Renal cortical epithelial cell (primary cell): ENCODE measurements around the gene NQO1. TPM values are rescaled to one million over a fixed set of nuclear protein-coding genes. Genes with fewer than 3 reads are reported as not detected.

ENCODE experiments used
- DNase-seq: peaks from one replicate; pipeline ENCODE4 v3.0.0-alpha.2; 2011; ENCODE audit warnings: low read depth
- total RNA-seq: library from RNA; depleted of rRNA; stranded (reverse); fragments of >200 nt; gene quantifications from 2 replicates; pipeline ENCODE4 v1.2.3, GENCODE V29; 2014

The NQO1 gene
- total RNA-seq, 1 donor from 2014 or later, result 109 TPM

DNA sequence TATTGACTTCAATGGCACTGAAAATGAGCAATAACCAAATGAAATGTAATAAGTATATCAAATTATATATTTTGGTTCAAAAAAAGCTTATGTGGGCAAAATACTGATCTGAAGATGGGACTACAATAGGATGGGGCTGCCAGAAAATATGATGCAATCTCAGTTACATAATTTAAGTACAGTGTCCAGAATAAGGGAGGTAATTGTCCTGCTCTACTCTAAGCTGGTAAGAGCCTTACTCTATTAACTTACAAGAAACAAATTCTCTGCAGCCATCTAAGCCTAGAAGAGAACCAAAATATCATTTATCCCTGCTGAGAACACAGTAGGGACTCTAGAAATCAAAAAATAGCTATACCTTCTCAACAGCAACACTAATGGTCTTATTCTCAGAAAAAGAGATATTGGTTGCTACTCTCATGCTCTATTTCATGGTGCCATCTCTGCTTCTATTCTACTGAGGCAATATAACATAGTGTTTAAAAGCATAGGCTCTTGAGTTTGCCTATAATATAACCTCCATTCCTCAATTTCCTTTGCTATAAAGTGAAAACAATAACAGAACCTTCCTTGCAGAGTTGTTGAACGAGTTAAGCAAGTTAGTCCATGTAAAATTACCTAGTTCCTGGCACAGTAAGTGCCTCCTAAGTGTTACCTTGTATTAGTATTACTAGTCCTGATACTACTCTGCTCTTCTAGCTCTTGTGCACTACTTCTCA, 19.9 kb downstream of the NQO1 start:
- no peak for DNase-seq

DNA sequence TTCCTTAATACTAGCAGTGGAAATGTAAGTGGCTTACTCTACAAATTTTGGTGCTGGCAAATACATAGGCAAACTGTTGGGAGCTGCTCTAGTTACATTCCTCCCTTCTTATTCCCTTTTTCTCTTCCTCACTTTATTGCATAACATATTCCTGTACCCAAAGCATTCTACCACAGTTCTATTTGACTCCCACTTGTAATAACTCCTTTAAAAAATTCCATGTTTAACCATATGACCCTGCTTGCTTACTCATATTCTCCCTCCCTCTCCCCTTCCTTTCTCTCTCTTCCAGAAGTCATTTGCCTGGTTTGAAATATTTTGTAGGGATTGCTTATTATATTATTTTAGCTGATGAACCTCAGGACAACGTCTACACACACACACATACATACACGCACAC, 22.7 kb downstream of the NQO1 start:
- peak; percentile 33 for DNase-seq

DNA sequence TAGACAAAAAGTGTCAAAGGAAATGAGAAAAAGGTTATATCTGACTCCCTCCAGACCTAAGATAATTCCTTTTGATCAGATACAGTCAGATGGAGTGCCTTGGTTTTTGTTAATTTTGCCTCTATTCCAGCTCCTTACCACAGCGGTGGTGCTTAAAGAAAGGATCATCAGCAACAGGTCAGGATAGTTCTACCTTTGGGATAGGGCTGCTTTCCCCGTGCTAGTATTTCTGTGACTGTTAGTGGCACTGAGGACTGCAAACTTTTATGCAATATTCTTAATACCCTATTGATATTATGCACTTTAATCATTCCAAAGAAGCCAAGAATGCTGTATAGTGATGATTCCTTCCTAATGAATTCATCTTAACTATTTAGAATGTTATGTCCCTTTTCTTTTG, 24.5 kb downstream of the NQO1 start:
- DNase-seq, result no peak

DNA sequence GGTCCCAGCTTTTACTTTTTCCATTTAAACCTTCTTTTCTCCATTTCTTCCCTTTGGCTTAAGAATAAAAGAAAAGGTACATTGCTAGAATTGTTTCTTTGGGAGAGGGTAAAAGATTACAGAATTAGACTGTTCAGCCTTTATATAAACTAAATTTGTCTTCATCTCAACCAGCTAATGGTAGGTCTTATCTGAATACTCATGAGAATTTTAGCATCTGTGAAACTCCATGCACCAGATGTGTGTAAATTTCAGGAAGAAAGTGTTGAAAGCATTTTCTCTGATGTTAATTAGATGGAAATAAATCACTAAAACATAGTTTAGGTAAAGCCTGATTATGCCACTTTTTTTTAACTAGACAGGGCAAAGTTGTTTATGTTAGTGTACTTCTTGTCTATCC, 24.9 kb downstream of the NQO1 start:
- DNase-seq, result no peak

DNA sequence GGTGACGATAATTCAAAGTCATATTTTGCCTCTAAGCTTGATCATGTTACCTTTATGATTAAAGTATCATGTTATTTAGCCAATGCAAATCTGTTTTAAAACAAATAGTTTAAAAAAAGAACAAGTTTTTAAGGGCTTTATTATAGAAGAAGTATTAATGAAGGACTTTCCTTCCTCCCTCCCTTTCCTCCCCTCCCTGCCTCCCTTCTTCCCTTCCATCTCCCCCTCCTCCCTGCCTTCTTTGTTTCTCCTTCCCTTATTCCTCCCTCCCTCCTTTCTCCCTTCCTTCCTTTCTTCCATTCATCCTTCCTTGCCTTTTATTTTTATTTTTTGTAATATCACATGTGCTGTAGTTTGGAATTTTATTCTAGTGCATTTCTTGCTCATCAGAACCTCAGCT, 26.4 kb downstream of the NQO1 start:
- DNase-seq, result no peak

DNA sequence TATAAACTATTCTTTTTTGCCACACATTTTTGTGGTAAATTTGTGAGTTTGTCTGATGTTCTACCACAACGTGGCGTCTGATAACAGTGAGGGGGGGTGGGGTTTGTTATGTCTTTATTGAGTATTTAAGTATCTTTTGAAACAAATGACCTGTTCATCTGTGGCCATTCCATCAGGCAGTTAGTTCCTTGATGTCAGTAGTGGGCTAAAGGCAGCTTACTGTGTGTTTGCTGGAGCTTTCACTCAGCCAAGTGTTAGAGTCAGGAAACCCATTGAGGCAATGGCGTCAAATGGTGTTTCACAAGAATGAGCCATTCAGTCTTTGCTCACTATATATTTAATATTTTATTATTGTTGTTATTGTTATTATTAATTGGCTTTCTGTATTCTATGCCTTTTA, 28.0 kb downstream of the NQO1 start:
- no peak for DNase-seq

DNA sequence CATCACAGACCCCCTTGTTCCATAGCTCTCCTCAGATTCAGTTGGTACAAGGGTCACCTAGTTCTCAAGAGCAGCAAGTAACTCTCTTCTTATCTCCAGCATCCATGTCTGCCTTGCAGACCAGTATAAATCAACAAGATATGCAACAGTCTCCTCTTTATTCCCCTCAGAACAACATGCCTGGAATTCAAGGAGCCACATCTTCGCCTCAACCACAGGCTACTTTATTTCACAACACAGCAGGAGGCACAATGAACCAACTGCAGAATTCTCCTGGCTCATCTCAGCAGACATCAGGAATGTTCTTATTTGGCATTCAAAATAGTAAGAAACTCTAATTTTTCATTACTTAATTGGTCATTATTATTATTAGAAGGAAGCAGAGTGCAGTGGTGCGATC, 32.4 kb downstream of the NQO1 start:
- DNase-seq, result no peak

DNA sequence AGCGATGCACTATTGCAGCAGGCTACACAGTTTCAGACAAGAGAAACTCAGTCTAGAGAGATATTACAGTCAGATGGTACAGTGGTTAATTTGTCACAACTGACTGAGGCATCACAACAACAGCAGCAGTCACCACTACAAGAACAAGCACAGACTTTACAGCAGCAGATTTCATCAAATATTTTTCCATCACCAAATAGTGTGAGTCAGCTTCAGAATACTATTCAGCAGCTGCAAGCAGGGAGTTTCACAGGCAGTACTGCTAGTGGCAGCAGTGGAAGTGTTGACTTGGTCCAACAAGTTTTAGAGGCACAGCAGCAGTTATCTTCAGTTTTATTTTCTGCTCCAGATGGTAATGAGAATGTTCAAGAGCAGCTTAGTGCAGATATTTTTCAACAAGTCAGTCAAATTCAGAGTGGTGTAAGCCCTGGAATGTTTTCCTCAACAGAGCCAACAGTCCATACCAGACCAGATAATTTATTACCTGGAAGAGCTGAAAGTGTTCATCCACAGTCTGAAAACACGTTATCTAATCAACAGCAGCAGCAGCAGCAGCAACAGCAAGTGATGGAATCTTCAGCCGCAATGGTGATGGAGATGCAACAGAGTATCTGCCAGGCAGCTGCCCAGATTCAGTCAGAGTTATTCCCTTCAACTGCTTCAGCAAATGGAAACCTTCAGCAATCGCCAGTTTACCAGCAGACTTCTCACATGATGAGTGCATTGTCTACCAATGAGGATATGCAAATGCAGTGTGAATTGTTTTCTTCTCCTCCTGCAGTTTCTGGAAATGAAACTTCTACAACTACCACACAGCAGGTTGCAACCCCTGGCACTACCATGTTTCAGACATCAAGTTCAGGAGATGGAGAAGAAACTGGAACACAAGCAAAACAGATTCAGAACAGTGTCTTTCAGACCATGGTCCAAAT, 34.1 kb downstream of the NQO1 start:
- DNase-seq, result peak; percentile 28

DNA sequence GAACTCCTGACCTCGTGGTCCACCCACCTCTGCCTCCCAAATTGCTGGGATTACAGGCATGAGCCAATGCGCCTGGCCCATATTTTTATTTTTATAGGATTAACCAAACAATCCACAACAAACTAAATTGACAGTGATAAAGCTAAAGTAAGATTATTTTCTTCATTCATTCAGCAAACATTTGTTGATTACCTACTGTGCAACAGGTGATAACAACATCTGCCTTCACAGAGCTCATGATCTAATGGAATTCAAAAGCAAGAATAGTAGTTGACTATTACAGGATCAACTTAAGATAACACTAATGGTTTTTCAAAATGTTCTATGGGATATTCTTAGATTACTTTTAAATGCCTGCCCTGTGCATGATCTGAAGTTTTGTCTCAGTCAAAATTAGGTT, 37.8 kb downstream of the NQO1 start:
- DNase-seq, result no peak

DNA sequence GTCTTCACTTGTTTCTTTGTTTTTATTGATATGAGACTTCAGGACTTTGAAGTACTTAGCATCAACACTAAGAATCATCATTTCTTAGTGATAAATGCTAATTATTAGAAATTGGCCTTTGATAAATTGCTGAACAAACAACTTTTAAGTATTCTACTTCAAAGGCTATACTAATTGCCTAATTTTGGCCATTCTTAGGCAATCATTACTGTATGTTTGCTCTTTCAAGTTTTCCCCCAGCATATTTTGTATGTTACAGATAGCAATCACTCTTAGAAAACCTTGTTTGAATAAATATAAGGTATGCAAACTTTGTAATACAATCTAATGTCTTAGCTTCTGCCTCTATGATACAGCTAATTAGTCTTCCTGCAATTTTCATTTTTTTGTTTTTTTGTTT, 46.0 kb downstream of the NQO1 start:
- no peak for DNase-seq

DNA sequence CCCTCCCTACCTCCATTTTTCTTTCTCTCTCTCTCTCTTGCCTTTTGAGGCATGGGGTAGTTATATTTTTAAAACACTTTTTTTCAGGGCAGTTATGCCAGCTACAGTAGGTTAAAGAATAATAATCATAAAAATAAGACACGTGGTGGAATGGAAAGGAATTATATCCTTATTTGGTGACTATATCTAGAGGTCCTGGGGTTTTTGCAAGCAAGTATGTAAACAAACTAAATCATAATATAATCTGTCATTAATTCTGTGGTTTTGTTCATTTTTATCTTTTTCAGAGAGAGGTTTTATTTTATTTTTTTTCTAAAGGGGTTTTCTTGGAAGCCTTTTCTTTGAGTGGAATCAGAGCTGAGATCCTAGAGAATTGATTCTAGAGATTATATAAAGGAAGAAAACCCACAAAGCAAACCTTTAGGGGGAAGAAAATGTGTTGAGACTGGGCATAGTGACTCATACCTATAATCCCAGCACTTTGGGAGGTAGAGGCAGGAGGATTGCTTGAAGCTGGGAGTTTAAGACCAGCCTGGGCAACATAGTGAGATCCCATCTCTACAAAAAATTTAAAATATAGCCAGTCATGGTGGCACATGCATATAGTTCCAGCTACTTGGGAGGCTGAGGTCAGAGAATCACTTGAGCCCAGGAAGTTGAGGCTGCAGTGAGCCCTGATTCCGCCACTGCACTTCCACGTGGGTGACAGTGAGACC, 53.2 kb downstream of the NQO1 start:
- no peak for DNase-seq

DNA sequence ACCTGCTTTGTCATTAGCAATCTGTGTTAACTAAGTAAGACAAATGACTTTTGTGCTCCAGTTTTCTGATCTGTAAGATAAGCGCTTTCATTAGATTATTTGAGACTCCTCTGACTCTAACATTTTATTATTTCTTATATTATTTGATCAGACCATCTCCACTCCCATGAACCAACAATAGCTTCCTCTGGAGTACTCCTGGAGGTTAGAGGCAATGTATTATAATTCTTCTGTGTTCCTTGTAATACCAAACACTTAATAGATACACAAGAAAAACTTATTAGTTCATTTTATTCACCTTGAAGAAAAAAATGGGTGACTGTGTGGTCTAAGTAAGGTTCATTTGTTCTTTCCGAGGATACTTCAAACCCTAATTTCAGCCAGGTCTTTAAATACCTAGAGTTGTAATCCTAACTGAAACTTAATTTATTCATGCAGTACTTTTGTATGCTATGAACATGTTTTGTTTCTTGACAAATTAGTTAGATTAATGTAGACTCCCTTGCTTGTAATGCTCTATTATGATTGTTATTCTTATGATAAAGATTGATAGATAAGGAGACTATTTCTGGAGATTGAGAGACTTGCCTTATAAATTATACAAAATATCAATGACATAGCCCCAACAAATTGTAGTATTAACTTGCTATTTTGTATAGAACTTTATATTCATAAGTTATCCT, 53.9 kb downstream of the NQO1 start:
- no peak for DNase-seq

DNA sequence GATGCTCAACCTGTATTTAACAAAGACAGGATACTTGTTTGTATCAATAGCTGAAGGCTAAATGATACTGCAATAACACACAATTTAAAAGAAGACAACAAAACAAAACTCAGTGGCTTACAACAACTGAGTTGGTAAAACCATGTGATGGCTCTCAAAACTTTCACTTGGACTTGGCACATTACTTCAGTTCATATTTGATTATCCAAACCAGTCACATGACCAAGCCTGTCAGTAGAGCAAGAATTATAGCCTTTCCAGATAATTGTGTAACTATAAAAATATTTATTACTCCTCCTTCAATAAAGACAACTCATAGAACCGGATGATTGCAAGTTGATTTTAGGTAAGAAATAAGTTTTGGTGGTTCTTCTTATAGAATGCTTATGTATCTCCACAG, 56.8 kb downstream of the NQO1 start:
- no peak for DNase-seq

DNA sequence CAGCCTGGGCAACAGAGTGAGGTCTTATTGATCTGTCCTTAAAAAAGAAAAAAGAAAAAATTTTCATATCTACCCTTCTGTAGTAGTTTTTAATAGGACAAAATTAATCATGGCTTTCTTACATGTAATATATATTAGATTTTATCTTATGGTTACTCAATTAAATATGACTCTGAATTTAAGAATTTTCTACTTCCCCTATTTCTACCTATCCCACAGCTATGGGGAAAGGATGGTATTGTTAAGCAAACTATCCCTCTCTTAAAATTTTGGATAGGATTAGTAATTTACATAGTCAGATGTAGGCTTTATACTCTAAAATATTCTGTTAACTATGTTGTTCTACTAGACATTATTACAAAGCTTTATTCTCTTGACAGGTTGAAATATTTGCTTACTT, 62.5 kb downstream of the NQO1 start:
- no peak for DNase-seq

DNA sequence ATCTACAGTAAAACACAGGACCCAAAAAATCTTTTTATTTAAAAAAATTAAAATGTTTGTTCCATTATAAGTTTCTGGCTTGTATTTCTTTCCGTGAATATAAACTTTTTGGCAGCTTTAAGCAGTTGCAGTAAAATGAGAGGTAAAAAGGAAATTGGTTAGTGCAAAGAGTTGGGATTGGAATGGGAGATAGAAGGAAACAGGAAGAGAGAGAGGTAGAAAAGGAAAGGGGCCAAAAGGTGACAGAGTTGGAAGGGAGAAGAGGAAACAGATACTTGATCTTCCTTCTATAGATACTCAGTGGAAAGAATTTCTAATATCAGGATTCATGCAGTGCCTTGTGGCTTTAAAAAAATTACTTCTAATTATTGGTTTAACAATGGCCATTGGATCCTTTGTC, 63.5 kb downstream of the NQO1 start:
- DNase-seq, result no peak

DNA sequence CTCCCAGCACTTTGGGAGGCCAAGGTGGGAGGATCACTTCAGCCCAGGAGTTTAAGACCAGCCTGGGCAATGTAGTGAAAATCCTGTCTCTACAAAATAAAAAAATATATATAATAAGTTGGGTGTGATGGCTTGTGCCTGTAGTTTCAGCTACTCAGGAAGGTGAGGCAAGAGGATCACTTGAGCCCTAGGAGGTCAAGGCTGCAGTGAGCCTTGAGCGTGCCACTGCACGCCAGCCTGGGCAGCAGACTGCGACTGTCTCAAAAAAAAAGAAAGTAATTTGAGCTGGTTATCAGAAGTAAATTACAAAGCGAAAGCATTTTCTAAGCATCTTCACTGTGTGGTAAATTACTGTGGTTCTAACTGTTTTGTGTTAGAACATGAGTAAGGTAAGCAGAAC, 66.2 kb downstream of the NQO1 start:
- DNase-seq, result no peak

Other genes with a start within 250 kb of the NQO1 start
- gene NFAT5, start 160.6 kb downstream of the NQO1 start, total RNA-seq, result 7.5 and 57.6 TPM in 2 replicates
- 9.9 and 23.4 TPM in 2 replicates for gene NOB1, start 28.4 kb upstream of the NQO1 start, total RNA-seq
- 19.8 and 36.5 TPM in 2 replicates for gene WWP2, start 35.8 kb upstream of the NQO1 start, total RNA-seq
- 0.15 and 1.6 TPM in 2 replicates for gene CLEC18A, start 224.8 kb upstream of the NQO1 start, total RNA-seq